HEK293 (cell line): ENCODE data around the gene PASK.

Experiments used
- BCL6B ChIP-seq: fragments of 450-650 bp; formaldehyde crosslinking; IDR thresholded peaks from 2 replicates; pipeline ENCODE4 v1.5.1; 2017; ENCODE audit warnings: missing biosample characterization, missing genetic modification characterization
- CTCF ChIP-seq: fragments of 450-650 bp; formaldehyde crosslinking; IDR thresholded peaks from 2 replicates; pipeline ENCODE4 v1.5.1; 2016; ENCODE audit warnings: missing biosample characterization, missing genetic modification characterization
- SCRT1 ChIP-seq: fragments of 450-650 bp; formaldehyde crosslinking; IDR thresholded peaks from 2 replicates; pipeline ENCODE4 v1.5.1; 2016; ENCODE audit warnings: missing biosample characterization, missing genetic modification characterization, borderline replicate concordance
- SP3 ChIP-seq: fragments of 450-650 bp; formaldehyde crosslinking; IDR thresholded peaks from 2 replicates; pipeline ENCODE4 v1.5.1; 2016; ENCODE audit warnings: missing biosample characterization, missing genetic modification characterization
- ZNF140 ChIP-seq: fragments of 450-650 bp; formaldehyde crosslinking; IDR thresholded peaks from 2 replicates; pipeline ENCODE4 v1.5.1; 2016; ENCODE audit warnings: missing biosample characterization, missing genetic modification characterization
- ZNF335 ChIP-seq: fragments of 450-650 bp; formaldehyde crosslinking; conservative IDR thresholded peaks from 2 replicates; pipeline ENCODE4 v1.5.1; 2016; ENCODE audit warnings: missing biosample characterization, missing genetic modification characterization
- ZNF350 ChIP-seq: fragments of 450-650 bp; formaldehyde crosslinking; IDR thresholded peaks from 2 replicates; pipeline ENCODE4 v1.5.0; 2017; ENCODE audit warnings: missing biosample characterization, mild to moderate bottlenecking, missing genetic modification characterization
- ZNF501 ChIP-seq: fragments of 450-650 bp; formaldehyde crosslinking; IDR thresholded peaks from 2 replicates; pipeline ENCODE4 v1.5.1; 2016; ENCODE audit warnings: missing biosample characterization, missing genetic modification characterization

- no peak for TF ChIP-seq ZNF350
- no peak for TF ChIP-seq BCL6B (tag by site-specific recombination)
- TF ChIP-seq SCRT1 (tag by site-specific recombination), result no peak
- no peak for TF ChIP-seq ZNF140 (tag by site-specific recombination)
- no peak for TF ChIP-seq ZNF335 (tag by site-specific recombination)
- no peak for TF ChIP-seq CTCF (tag by site-specific recombination)
- TF ChIP-seq ZNF501 (tag by site-specific recombination), result no peak
- no peak for TF ChIP-seq SP3 (tag by site-specific recombination)
Observed at GRCh38 chr2:241072151-241072550, 77.1 kb downstream of the PASK start.
